Lung (tissue), 12 donors: Measurements from ENCODE around the gene PTN. TPM values are rescaled to one million over a fixed set of nuclear protein-coding genes. Genes with fewer than 3 reads are reported as not detected.

Experiments used
- ATAC-seq: fragments of 200-7000 bp; cut with Tn5 transposase; one replicate; pipeline ENCODE4 v1.9.1; 2020; ENCODE audit warnings: moderate number of reproducible peaks; ENCODE audit not compliant: insufficient read depth, low FRiP score
- DNase-seq, 3 donors: peaks; one replicate each; pipeline ENCODE4 v3.0.0-alpha.2; 2013 to 2017
- H3K27ac ChIP-seq, 2 donors: one replicate each; pipeline ENCODE4 v1.5.1; 2013; ENCODE audit warnings: mild to moderate bottlenecking in 2 of 2, moderate library complexity in 2 of 2, control low read depth in 1 of 2, inconsistent platforms in 1 of 2, low read depth in 1 of 2, low read length in 1 of 2
- H3K27me3 ChIP-seq, 3 donors: one replicate each; pipeline ENCODE4 v1.5.1; 2013; ENCODE audit warnings: low read length in 2 of 3; ENCODE audit not compliant: control insufficient read depth in 3 of 3, insufficient read depth in 3 of 3
- H3K36me3 ChIP-seq, 4 donors: one replicate each; pipeline ENCODE4 v1.5.1; 2013; ENCODE audit warnings: low read length in 4 of 4, mild to moderate bottlenecking in 1 of 4, moderate library complexity in 1 of 4; ENCODE audit not compliant: control insufficient read depth in 4 of 4, insufficient read depth in 4 of 4
- H3K4me1 ChIP-seq, 5 donors: one replicate each; pipeline ENCODE4 v1.5.1; 2013; ENCODE audit warnings: low read length in 5 of 5, mild to moderate bottlenecking in 2 of 5, moderate library complexity in 1 of 5; ENCODE audit not compliant: control insufficient read depth in 5 of 5, insufficient read depth in 5 of 5
- H3K4me3 ChIP-seq: one replicate; pipeline ENCODE4 v1.5.1; 2013; ENCODE audit warnings: mild to moderate bottlenecking, control low read depth, moderate library complexity
- H3K9ac ChIP-seq, 2 donors: one replicate each; pipeline ENCODE4 v1.5.1; 2013; ENCODE audit warnings: low read length in 2 of 2, control low read depth in 1 of 2; ENCODE audit not compliant: insufficient read depth in 1 of 2
- H3K9me3 ChIP-seq, 4 donors: one replicate each; pipeline ENCODE4 v1.5.1; 2013; ENCODE audit warnings: low read length in 3 of 4, mild to moderate bottlenecking in 1 of 4, moderate library complexity in 1 of 4; ENCODE audit not compliant: control insufficient read depth in 4 of 4, insufficient read depth in 3 of 4
- WGBS, 2 donors: extraction: QIAGEN DNeasy Blood & Tissue Kit; methylation state at CpG; one replicate each; pipeline ENCODE4 v1.1.7; 2013; 5-methylcytosine and 5-hydroxymethylcytosine counted together
- polyA plus RNA-seq, 2 donors: library from polyadenylated mRNA; stranded (reverse); fragments of 200-250 nt; gene quantifications; one replicate each; pipeline ENCODE4 v1.2.1, GENCODE V29; 2013
- total RNA-seq, 2 donors: library from RNA; depleted of rRNA in 1 of 2; stranded (reverse); fragments of >200 nt in 1 of 2; gene quantifications; one replicate each; pipeline ENCODE4 v1.2.1, GENCODE V29; 2014 to 2021
- TF ChIP-seq, protein P1 (sequence below): IDR thresholded peaks from 2 replicates; pipeline ENCODE4 v1.5.1; 2012; ENCODE audit warnings: mild to moderate bottlenecking; ENCODE audit errors: control extremely low read depth, extremely low read depth
- donor health status: control.
- donor health status: control.
- donor health status: Bipolar disorder and iron deficiency.
- donor health status: healthy.
- donor health status: DM: yes; HTN: yes; CAD: no.

PTN gene
- total and polyA plus RNA-seq, 4 donors, result 0.77 to 43.1 (median 2.6) TPM

DNA sequence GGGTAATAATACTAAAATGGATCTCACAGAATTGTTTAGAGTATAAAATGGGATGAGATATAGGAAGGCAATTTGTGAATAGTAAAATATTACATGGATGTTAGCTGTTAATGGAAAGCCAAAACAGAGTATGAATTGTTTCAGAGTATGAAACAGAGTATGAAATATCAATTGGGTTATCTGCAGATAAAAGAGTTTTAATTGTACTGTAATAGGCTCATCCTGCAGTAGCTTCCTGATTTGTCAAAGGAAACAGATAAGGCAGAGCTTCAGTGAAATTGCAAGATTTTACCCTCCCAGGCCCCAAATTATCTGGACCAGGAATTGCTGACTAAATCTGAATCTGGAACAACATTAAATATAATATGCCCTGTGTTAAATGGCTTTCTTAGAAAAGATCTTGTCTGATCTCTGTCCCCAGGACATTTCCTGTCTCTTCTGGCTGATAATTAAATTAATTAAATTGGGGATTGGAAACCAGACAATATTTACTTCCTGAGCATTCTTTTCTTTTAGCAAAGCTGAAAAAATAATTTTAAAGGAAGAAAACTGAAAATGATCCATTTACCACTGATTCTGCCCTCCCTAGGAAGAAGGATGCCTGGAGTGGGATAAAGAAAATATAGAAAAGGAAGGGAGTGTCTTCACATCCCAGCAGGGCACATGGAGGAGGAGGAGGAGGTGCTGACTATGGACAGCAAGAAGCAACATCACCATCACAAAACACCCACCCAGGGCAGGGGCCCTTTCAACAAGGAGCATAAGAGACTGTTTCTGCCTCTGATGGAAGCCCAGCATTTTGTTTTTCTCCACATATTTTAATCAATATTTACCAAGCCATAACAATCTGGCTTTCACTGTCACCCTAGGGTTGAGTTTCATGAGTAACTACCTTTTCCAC lies 18.5 kb downstream of the PTN start:
- no peaks in the 10 kb centered on the region for H3K36me3 ChIP-seq
- ATAC-seq (no peak), DNase-seq (no peak)
- H3K27ac ChIP-seq, result no peak overlapping the region
- H3K9me3 ChIP-seq, result no peaks in the 10 kb centered on the region
- H3K4me3 ChIP-seq, result no peak overlapping the region
- no peaks in the 10 kb centered on the region for H3K27me3 ChIP-seq
- no peak overlapping the region for H3K9ac ChIP-seq
- TF ChIP-seq, protein P1, sequence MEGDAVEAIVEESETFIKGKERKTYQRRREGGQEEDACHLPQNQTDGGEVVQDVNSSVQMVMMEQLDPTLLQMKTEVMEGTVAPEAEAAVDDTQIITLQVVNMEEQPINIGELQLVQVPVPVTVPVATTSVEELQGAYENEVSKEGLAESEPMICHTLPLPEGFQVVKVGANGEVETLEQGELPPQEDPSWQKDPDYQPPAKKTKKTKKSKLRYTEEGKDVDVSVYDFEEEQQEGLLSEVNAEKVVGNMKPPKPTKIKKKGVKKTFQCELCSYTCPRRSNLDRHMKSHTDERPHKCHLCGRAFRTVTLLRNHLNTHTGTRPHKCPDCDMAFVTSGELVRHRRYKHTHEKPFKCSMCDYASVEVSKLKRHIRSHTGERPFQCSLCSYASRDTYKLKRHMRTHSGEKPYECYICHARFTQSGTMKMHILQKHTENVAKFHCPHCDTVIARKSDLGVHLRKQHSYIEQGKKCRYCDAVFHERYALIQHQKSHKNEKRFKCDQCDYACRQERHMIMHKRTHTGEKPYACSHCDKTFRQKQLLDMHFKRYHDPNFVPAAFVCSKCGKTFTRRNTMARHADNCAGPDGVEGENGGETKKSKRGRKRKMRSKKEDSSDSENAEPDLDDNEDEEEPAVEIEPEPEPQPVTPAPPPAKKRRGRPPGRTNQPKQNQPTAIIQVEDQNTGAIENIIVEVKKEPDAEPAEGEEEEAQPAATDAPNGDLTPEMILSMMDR, result no peak
- peaks cover 0 to 6% (median 0%) of the 10 kb centered on the region in 5 donors for H3K4me1 ChIP-seq

- 76 to 80% methylated on average over 9 of the region's 9 CpGs for WGBS, 2 donors
- H3K9ac ChIP-seq, result no peak overlapping the region
- H3K36me3 ChIP-seq, result no peaks in the 10 kb centered on the region
- DNase-seq (no peak), ATAC-seq (no peak)
- no peak overlapping the region for H3K27ac ChIP-seq
- no peaks in the 10 kb centered on the region for H3K4me1 ChIP-seq
- H3K27me3 ChIP-seq, result no peaks in the 10 kb centered on the region
- H3K9me3 ChIP-seq, result no peaks in the 10 kb centered on the region
- TF ChIP-seq, protein P1, result no peak
- no peak overlapping the region for H3K4me3 ChIP-seq
These were observed 26.7 kb downstream of the PTN start for GRCh38 chr7:137316648-137317353.

GRCh38 chr7:137313201-137313600 lies 30.3 kb downstream of the PTN start:
- Histone ChIP-seq H3K4me3 (no peak overlapping the region), H3K27me3 (no peaks in the 10 kb centered on the region), H3K27ac (no peak overlapping the region), H3K4me1 (no peaks in the 10 kb centered on the region), H3K9ac (no peak overlapping the region), H3K36me3 (no peaks in the 10 kb centered on the region), H3K9me3 (no peaks in the 10 kb centered on the region)
- 73 to 84% methylated on average over 4 of the region's 4 CpGs for WGBS, 2 donors
- ATAC-seq, result no peak
- DNase-seq, result no peak
- TF ChIP-seq, protein P1, result no peak
